HFFc6 (cell line): Measurements from ENCODE around the gene TPRX2. TPM values are rescaled to one million over a fixed set of nuclear protein-coding genes. Genes with fewer than 3 reads are reported as not detected.
"Not testable (repeated sequence)": the region's sequence is repeated elsewhere in the genome, so short reads cannot be mapped to it uniquely, and the experiment has no call there.

Experiments
- DNase-seq: peaks from one replicate; pipeline ENCODE4 v3.0.0-alpha.2; 2018
- H3K27ac Mint-ChIP-seq: 2 replicates; pipeline ENCODE4 v1.8.0; 2020; ENCODE audit warnings: mild to moderate bottlenecking, mixed read lengths
- H3K27me3 Mint-ChIP-seq: 2 replicates; pipeline ENCODE4 v1.8.0; 2021; ENCODE audit warnings: mild to moderate bottlenecking, moderate library complexity, mixed read lengths; ENCODE audit not compliant: insufficient read depth
- H3K36me3 Mint-ChIP-seq: 2 replicates; pipeline ENCODE4 v1.8.0; 2021; ENCODE audit warnings: low read depth, mixed read lengths
- H3K4me1 Mint-ChIP-seq: 2 replicates; pipeline ENCODE4 v1.8.0; 2020; ENCODE audit warnings: low read depth, mixed read lengths
- H3K4me3 Mint-ChIP-seq: 2 replicates; pipeline ENCODE4 v1.8.0; 2020; ENCODE audit warnings: mild to moderate bottlenecking, moderate library complexity, mixed read lengths
- H3K9me3 Mint-ChIP-seq: 2 replicates; pipeline ENCODE4 v1.8.0; 2020; ENCODE audit warnings: mild to moderate bottlenecking, mixed read lengths
- CTCF ChIP-seq: fragments of 200-600 bp; sonication (generic); IDR thresholded peaks from 2 replicates; pipeline ENCODE4 v1.5.0; 2021; ENCODE audit warnings: antibody characterized with exemption, mild to moderate bottlenecking
- total RNA-seq, 6 experiments: library from RNA; stranded (reverse); fragmentation: NEBNext Ultra II Directional; extraction: Animal tissue kit (Norgen Biotek cat#: 25700); gene quantifications; 2 replicates in 1 of 6; 3 replicates in 5 of 6; pipeline ENCODE4 v1.2.3, GENCODE V29; 2021

TPRX2 gene
- total RNA-seq, 6 experiments from 2014 or later = not detected

- DNase-seq = no peak
- Mint-ChIP-seq H3K9me3 (no peaks in the 10 kb centered on the region), H3K4me1 (peaks cover 11% of the 10 kb centered on the region), H3K4me3 (no peak overlapping the region), H3K27me3 (peaks cover 43% of the 10 kb centered on the region), H3K36me3 (no peaks in the 10 kb centered on the region), H3K27ac (no peak overlapping the region)
- TF ChIP-seq CTCF = no peak
These were observed 6.0 kb upstream of the TPRX2 start for GRCh38 chr19:47853003-47853402.

DNA sequence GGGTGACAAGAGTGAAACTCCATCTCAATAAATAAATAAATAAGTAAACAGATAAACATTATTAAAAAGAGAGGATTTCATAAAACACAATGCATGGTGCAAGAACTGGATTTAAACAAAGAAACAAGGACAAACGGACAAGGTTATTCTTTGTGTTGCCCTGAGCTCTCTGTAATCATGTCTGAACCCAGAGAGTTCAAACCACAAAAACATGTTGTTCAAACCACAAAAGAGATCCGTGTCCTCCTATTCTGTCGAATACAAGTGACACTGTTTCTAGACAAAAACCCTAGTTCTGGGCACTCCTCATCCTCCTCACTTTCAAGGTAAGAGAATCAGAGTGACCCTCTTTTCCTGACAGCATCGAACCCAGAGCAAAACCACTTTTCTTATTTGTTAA, 4.6 kb upstream of the TPRX2 start:
- Mint-ChIP-seq H3K9me3 (no peaks in the 10 kb centered on the region), H3K4me1 (peaks cover 14% of the 10 kb centered on the region), H3K36me3 (no peaks in the 10 kb centered on the region), H3K4me3 (no peak overlapping the region), H3K27me3 (peaks cover 42% of the 10 kb centered on the region), H3K27ac (no peak overlapping the region)
- TF ChIP-seq CTCF = no peak
- DNase-seq = no peak

DNA sequence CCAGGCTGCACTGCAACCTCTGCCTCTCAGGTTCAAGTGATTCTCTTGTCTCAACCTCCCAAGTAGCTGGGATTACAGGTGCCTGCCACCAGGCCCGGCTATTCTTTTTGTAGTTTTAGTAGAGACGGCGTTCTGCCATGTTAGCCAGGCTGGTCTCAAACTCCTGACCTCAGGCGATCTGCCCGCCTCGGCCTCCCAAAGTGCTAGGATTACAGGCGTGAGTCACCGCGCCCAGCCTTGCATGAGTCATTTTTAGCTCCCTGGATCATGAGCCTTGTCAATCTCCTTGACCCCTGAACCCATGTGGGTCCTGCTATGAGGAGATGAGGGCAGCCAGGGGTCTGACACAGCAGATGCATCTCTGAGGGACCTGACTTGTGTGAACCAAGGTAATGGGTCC, 804 bp upstream of the TPRX2 start:
- H3K9me3 Mint-ChIP-seq, H3K4me1 Mint-ChIP-seq, H3K36me3 Mint-ChIP-seq, H3K4me3 Mint-ChIP-seq, H3K27ac Mint-ChIP-seq, DNase-seq: not testable (repeated sequence)
- peaks cover 20% of the 10 kb centered on the region for H3K27me3 Mint-ChIP-seq

DNA sequence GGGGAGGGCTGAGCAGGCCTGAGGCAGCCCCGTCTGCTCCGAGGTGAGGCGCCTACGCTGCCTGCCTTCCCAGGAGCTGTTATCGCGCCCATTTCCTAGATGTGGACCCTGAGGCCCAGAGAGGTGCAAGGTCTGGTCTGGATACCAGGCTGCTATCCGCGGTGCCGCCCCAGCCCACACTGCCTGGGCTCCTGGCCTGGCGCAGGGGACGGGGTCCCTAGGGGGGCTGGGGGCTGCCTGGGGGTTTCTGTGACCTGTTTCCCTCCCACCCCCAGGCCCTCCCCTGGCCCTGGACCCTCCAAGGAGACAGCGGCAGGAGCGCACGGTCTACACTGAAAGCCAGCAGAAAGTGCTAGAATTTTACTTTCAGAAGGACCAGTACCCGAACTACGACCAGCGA, 803 bp downstream of the TPRX2 start:
- not testable (repeated sequence) for DNase-seq, H3K9me3 Mint-ChIP-seq, H3K4me3 Mint-ChIP-seq, H3K36me3 Mint-ChIP-seq, H3K27ac Mint-ChIP-seq
- Mint-ChIP-seq H3K4me1 (peaks cover 14% of the 10 kb centered on the region), H3K27me3 (peaks cover 16% of the 10 kb centered on the region)

- H3K27ac Mint-ChIP-seq = no peak overlapping the region
- no peak overlapping the region for H3K4me3 Mint-ChIP-seq
- peaks cover 15% of the 10 kb centered on the region for H3K27me3 Mint-ChIP-seq
- no peak for TF ChIP-seq CTCF
- H3K4me1 Mint-ChIP-seq = peaks cover 14% of the 10 kb centered on the region
- H3K9me3 Mint-ChIP-seq = no peaks in the 10 kb centered on the region; the same call in 1 of the 2 replicates
- H3K36me3 Mint-ChIP-seq = no peaks in the 10 kb centered on the region
- no peak for DNase-seq
These were observed 1.7 kb downstream of the TPRX2 start for GRCh38 chr19:47860602-47861297.

DNA sequence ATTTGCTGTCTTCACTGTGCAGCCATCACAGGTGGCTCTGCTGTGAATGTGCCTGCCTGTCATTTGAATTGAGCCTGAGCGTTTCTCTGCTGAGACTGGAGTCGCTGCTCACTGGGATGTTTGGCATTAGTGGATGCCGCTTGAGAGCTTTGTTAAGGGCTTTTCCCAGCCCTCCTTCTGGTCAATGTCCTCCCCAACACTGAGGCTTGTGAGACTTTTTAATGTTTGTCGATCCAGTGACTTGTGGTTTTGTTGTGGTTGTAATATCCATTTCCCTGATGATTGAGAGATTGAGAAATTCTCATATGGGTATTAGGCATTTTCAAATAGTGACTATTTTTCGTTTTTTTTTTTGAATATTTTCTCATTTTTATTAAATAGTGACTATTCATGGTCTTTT, 2.6 kb downstream of the TPRX2 start:
- no peaks in the 10 kb centered on the region for H3K36me3 Mint-ChIP-seq
- no peak for TF ChIP-seq CTCF
- no peak overlapping the region for H3K4me3 Mint-ChIP-seq

More for the DNA sequence above, 2.6 kb downstream of the TPRX2 start:
- Mint-ChIP-seq H3K9me3 (no peaks in the 10 kb centered on the region; the same call in 1 of the 2 replicates), H3K4me1 (peaks cover 14% of the 10 kb centered on the region), H3K27me3 (peaks cover 12% of the 10 kb centered on the region), H3K27ac (no peak overlapping the region)
- no peak for DNase-seq
